KMS-11 (cell line): Measurements from ENCODE around the gene CHRM1.
A peak's percentile ranks its signal among the peaks of the same experiment; 100 is the strongest.
"Not testable (repeated sequence)": the region's sequence is repeated elsewhere in the genome, so short reads cannot be mapped to it uniquely, and the experiment has no call there.

ENCODE experiments used
- H2AFZ ChIP-seq: fragments of 200-600 bp; sonication (generic); 2 replicates; pipeline ENCODE4 v1.6.1; 2016; ENCODE audit warnings: antibody characterized with exemption, mixed run types, low read depth
- H3K27ac ChIP-seq: fragments of 200-600 bp; sonication (generic); 2 replicates; pipeline ENCODE4 v1.6.1; 2016; ENCODE audit warnings: mild to moderate bottlenecking, mixed run types
- H3K27me3 ChIP-seq: fragments of 200-600 bp; sonication (generic); 2 replicates; pipeline ENCODE4 v1.6.1; 2017; ENCODE audit warnings: mild to moderate bottlenecking, low read depth, mixed run types, moderate library complexity; ENCODE audit not compliant: insufficient read depth
- H3K36me3 ChIP-seq: fragments of 200-600 bp; sonication (generic); 2 replicates; pipeline ENCODE4 v1.6.1; 2017; ENCODE audit warnings: mild to moderate bottlenecking, mixed run types; ENCODE audit not compliant: insufficient read depth
- H3K4me1 ChIP-seq: fragments of 200-600 bp; sonication (generic); 2 replicates; pipeline ENCODE4 v1.6.1; 2016; ENCODE audit warnings: mild to moderate bottlenecking, low read depth, mixed run types; ENCODE audit not compliant: poor library complexity, severe bottlenecking
- H3K4me2 ChIP-seq: fragments of 200-600 bp; sonication (generic); 2 replicates; pipeline ENCODE4 v1.7.0; 2016; ENCODE audit warnings: mild to moderate bottlenecking, mixed run types
- H3K4me3 ChIP-seq: fragments of 200-600 bp; sonication (generic); IDR thresholded peaks from 2 replicates; pipeline ENCODE4 v1.6.1; 2017; ENCODE audit warnings: low read depth, low read length, mixed read lengths; ENCODE audit not compliant: insufficient read depth
- H3K79me2 ChIP-seq: fragments of 200-600 bp; sonication (generic); 2 replicates; pipeline ENCODE4 v1.6.1; 2016; ENCODE audit warnings: low read depth, mixed run types; ENCODE audit not compliant: insufficient read depth
- H3K9ac ChIP-seq: fragments of 200-600 bp; sonication (generic); 2 replicates; pipeline ENCODE4 v1.6.1; 2016; ENCODE audit warnings: mild to moderate bottlenecking, mixed run types
- H4K20me1 ChIP-seq: fragments of 200-600 bp; sonication (generic); 2 replicates; pipeline ENCODE4 v1.6.1; 2016; ENCODE audit warnings: mild to moderate bottlenecking, mixed run types; ENCODE audit not compliant: insufficient read depth
- TF ChIP-seq, protein P1 (sequence below): fragments of 200-600 bp; sonication (generic); conservative IDR thresholded peaks from 2 replicates; pipeline ENCODE4 v1.6.1; 2017; ENCODE audit warnings: low read depth, mild to moderate bottlenecking, antibody characterized with exemption, low read length, moderate library complexity, mixed read lengths

CHRM1 gene

GRCh38 chr11:62860835-62861563, 60.2 kb downstream of the CHRM1 start:
- Histone ChIP-seq H4K20me1 (0 out of 2 replicates have a peak, but pooled peaks cover 3% of the 10 kb centered on the region), H3K27me3 (no peaks in the 10 kb centered on the region), H3K79me2 (peaks cover 90% of the 10 kb centered on the region), H3K9ac (no peak overlapping the region), H3K4me3 (no peak overlapping the region), H2AFZ (no peak overlapping the region), H3K4me2 (peak overlapping the region; percentile 14; the same call in 1 of the 2 replicates), H3K36me3 (no peaks in the 10 kb centered on the region), H3K4me1 (peaks cover 67% of the 10 kb centered on the region), H3K27ac (peak overlapping the region; percentile 29)
- TF ChIP-seq, protein P1, sequence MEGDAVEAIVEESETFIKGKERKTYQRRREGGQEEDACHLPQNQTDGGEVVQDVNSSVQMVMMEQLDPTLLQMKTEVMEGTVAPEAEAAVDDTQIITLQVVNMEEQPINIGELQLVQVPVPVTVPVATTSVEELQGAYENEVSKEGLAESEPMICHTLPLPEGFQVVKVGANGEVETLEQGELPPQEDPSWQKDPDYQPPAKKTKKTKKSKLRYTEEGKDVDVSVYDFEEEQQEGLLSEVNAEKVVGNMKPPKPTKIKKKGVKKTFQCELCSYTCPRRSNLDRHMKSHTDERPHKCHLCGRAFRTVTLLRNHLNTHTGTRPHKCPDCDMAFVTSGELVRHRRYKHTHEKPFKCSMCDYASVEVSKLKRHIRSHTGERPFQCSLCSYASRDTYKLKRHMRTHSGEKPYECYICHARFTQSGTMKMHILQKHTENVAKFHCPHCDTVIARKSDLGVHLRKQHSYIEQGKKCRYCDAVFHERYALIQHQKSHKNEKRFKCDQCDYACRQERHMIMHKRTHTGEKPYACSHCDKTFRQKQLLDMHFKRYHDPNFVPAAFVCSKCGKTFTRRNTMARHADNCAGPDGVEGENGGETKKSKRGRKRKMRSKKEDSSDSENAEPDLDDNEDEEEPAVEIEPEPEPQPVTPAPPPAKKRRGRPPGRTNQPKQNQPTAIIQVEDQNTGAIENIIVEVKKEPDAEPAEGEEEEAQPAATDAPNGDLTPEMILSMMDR = no peak

DNA sequence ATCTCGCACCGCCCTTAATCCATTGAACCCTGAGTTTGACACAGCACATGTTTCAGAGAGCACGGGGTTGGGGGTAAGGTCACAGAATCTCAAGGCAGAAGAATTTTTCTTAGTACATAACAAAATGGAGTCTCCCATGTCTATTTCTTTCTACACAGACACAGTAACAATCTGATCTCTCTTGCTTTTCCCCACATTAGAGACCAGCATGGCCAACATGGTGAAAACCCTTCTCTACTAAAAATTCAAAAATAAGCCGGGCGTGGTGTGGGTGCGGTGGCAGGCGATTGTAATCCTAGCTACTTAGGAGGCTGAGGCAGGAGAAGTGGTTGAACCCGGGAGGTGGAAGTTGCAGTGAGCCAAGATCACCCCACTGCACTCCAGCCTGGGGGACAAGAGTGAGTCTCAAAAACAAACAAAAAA, 61.9 kb downstream of the CHRM1 start:
- peaks cover 12% of the 10 kb centered on the region for H4K20me1 ChIP-seq
- H3K27me3 ChIP-seq, H3K9ac ChIP-seq, H2AFZ ChIP-seq, H3K4me3 ChIP-seq, H3K27ac ChIP-seq: not testable (repeated sequence)
- H3K4me2 ChIP-seq = peak overlapping the region; percentile 8; the same call in 1 of the 2 replicates
- H3K4me1 ChIP-seq = peaks cover 57% of the 10 kb centered on the region
- H3K36me3 ChIP-seq = peaks cover 11% of the 10 kb centered on the region; the same call in 1 of the 2 replicates
- H3K79me2 ChIP-seq = peaks cover 88% of the 10 kb centered on the region
